ENCODE data around the gene OR3A3.
"Not testable (repeated sequence)": the region's sequence is repeated elsewhere in the genome, so short reads cannot be mapped to it uniquely, and the experiment has no call there.

OR3A3 gene

DNA sequence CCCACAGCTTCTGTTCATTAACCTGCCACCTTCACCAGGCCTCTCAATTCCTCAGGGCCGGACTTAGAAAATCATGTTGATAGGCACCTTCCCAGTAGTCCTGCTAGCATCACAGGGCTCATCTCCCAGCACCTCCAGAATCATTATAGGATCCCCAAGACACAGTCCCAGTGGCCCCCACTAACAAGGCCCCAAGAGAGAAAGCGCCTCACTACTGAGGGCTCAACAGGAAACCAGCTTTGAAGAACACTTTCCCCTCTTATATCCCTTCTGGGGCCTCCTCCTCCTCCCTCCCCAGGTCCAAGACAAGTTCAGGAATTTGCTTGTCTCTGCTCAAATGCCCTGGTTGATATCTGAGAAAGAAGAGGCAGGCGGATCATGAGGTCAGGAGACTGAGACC is at the start of gene OR3A3:
OR3A3 (plus strand) TSS at position 301 of the 400 bp plus-strand sequence.
- Histone ChIP-seq H3K9me3 (ENCODE audit: insufficient read depth, low read length) (peaks cover 5% of the 10 kb centered on the region; the same call in 1 of the 2 replicates), H3K4me3 (ENCODE audit: insufficient read length, low read depth) (no peak within 1 kb of the TSS), H3K9ac (ENCODE audit: insufficient read length, low read depth) (no peak within 1 kb of the TSS), H3K4me1 (ENCODE audit: insufficient read depth, insufficient read length) (peaks cover 2% of the 10 kb centered on the region), H3K36me3 (ENCODE audit: insufficient read depth, insufficient read length, low read length) (no peaks in the 10 kb centered on the region), H3K27me3 (ENCODE audit: insufficient read depth, insufficient read length) (no peaks in the 10 kb centered on the region)
- DNase-seq (ENCODE audit: low read depth, low spot score): no peak
- TF ChIP-seq ZNF274 (IDR thresholded peaks at IDR 0.05; ENCODE audit: low read depth, low read length) (no peak), YY1 (IDR thresholded peaks at IDR 0.05; ENCODE audit: insufficient read depth, insufficient read length) (no peak), SUZ12 (IDR thresholded peaks at IDR 0.05; ENCODE audit: extremely low read depth, insufficient read depth, insufficient read length) (no peak)

DNA sequence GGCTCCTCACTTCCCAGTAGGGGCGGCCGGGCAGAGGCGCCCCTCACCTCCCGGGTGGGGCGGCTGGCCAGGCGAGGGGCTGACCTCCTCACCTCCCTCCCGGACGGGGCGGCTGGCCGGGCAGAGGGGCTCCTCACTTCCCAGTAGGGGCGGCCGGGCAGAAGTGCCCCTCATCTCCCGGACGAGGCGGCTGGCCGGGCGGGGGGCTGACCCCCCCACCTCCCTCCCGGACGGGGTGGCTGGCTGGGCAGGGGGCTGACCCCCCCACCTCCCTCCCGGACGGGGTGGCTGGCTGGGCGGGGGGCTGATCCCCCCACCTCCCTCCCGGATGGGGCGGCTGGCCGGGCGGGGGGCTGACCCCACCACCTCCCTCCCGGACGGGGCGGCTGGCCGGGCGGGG is 40.0 kb upstream of the OR3A3 start:
- H3K9me3 ChIP-seq (ENCODE audit: insufficient read depth, low read length): peaks cover 53% of the 10 kb centered on the region
- not testable (repeated sequence) for H3K9ac ChIP-seq (ENCODE audit: insufficient read length, low read depth); H3K36me3 ChIP-seq (ENCODE audit: insufficient read depth, insufficient read length, low read length); DNase-seq (ENCODE audit: low read depth, low spot score); H3K4me1 ChIP-seq (ENCODE audit: insufficient read depth, insufficient read length); H3K4me3 ChIP-seq (ENCODE audit: insufficient read length, low read depth); H3K27me3 ChIP-seq (ENCODE audit: insufficient read depth, insufficient read length)

- H3K4me1 ChIP-seq (ENCODE audit: insufficient read depth, insufficient read length): no peaks in the 10 kb centered on the region
- no peak overlapping the region for H3K4me3 ChIP-seq (ENCODE audit: insufficient read length, low read depth)
- TF ChIP-seq SUZ12 (IDR thresholded peaks at IDR 0.05; ENCODE audit: extremely low read depth, insufficient read depth, insufficient read length) (no peak), ZNF274 (IDR thresholded peaks at IDR 0.05; ENCODE audit: low read depth, low read length) (no peak), YY1 (IDR thresholded peaks at IDR 0.05; ENCODE audit: insufficient read depth, insufficient read length) (no peak)
- no peaks in the 10 kb centered on the region for H3K27me3 ChIP-seq (ENCODE audit: insufficient read depth, insufficient read length)
- no peak for DNase-seq (ENCODE audit: low read depth, low spot score)
- H3K36me3 ChIP-seq (ENCODE audit: insufficient read depth, insufficient read length, low read length): peaks cover 70% of the 10 kb centered on the region
- peaks cover 49% of the 10 kb centered on the region for H3K9me3 ChIP-seq (ENCODE audit: insufficient read depth, low read length)
- no peak overlapping the region for H3K9ac ChIP-seq (ENCODE audit: insufficient read length, low read depth)
These were observed 32.8 kb upstream of the OR3A3 start for GRCh38 chr17:3378321-3378720.

DNA sequence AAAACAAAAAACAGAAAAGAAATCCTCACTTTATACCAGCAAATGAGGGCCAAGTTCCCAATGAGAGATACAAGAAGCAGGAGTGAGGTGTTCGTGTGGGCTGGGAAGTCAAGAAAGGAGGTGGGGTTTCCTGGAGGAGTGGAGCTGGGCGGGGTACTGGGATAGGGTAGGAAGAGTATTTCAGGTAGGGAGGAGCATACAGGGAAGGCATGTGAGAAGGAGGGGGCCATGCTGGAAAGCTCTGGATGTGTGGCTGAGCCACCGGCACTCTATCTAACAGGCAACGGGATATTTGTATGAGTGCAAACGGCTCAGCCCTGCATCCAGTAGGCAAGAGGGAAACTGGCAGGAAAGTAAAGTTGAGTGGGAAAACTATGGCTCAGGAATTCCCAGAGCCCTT is 29.2 kb upstream of the OR3A3 start:
- DNase-seq (ENCODE audit: low read depth, low spot score): no peak
- TF ChIP-seq ZNF274 (IDR thresholded peaks at IDR 0.05; ENCODE audit: low read depth, low read length) (no peak), SUZ12 (IDR thresholded peaks at IDR 0.05; ENCODE audit: extremely low read depth, insufficient read depth, insufficient read length) (no peak), YY1 (IDR thresholded peaks at IDR 0.05; ENCODE audit: insufficient read depth, insufficient read length) (no peak)
- no peaks in the 10 kb centered on the region for H3K4me1 ChIP-seq (ENCODE audit: insufficient read depth, insufficient read length)
- no peak overlapping the region for H3K4me3 ChIP-seq (ENCODE audit: insufficient read length, low read depth)
- H3K27me3 ChIP-seq (ENCODE audit: insufficient read depth, insufficient read length): no peaks in the 10 kb centered on the region
- peaks cover 19% of the 10 kb centered on the region; the same call in 1 of the 2 replicates for H3K9me3 ChIP-seq (ENCODE audit: insufficient read depth, low read length)
- H3K36me3 ChIP-seq (ENCODE audit: insufficient read depth, insufficient read length, low read length): peaks cover 65% of the 10 kb centered on the region
- H3K9ac ChIP-seq (ENCODE audit: insufficient read length, low read depth): no peak overlapping the region

DNA sequence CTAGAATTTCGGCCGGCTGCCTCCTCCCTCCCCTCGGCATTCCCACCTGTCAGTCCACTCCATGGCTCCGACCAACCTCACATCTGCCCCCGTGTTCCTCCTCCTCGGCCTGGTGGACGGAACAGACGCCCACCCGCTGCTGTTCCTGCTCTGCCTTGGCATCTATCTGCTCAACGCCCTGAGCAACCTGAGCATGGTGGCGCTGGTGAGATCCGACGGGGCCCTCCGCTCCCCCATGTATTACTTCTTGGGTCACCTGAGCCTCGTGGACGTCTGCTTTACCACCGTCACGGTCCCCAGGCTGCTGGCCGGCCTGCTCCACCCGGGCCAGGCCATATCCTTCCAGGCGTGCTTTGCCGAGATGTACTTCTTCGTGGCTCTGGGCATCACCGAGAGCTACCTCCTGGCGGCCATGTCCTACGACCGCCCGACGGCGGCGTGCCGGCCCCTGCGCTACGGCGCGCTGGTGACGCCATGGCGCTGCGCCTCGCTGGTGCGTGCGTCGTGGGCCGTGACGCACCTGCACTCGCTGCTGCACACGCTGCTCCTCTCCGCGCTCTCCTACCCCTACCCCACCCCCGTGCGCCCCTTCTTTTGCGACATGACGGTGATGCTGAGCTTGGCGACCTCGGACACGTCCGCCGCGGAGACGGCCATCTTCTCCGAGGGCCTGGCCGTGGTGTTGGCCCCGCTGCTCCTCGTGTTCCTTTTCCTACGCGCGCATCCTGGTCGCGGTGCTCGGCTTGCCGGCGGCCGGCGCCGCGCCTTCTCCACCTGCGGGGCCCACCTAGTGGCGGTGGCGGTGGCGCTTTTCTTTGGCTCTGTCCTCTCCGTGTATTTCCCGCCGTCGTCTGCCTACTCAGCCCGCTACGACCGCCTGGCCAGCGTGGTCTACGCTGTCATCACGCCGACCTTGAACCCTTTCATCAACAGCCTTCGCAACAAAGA is 25.0 kb upstream of the OR3A3 start, which contains the start of gene OR3A2:
OR3A2 (minus strand) TSS at position 440 of the 948 bp plus-strand sequence.
- H3K4me3 ChIP-seq (ENCODE audit: insufficient read length, low read depth): peak within 1 kb of the TSS; percentile 71
- TF ChIP-seq ZNF274 (IDR thresholded peaks at IDR 0.05; ENCODE audit: low read depth, low read length) (no peak), YY1 (IDR thresholded peaks at IDR 0.05; ENCODE audit: insufficient read depth, insufficient read length) (peak; percentile 54), SUZ12 (IDR thresholded peaks at IDR 0.05; ENCODE audit: extremely low read depth, insufficient read depth, insufficient read length) (no peak)
- H3K9me3 ChIP-seq (ENCODE audit: insufficient read depth, low read length): no peaks in the 10 kb centered on the region

GRCh38 chr17:3389791-3390190 is 21.4 kb upstream of the OR3A3 start:
- no peak for DNase-seq (ENCODE audit: low read depth, low spot score)
- no peak overlapping the region for H3K9ac ChIP-seq (ENCODE audit: insufficient read length, low read depth)
- no peaks in the 10 kb centered on the region for H3K27me3 ChIP-seq (ENCODE audit: insufficient read depth, insufficient read length)
- no peaks in the 10 kb centered on the region for H3K36me3 ChIP-seq (ENCODE audit: insufficient read depth, insufficient read length, low read length)
- no peak overlapping the region for H3K4me3 ChIP-seq (ENCODE audit: insufficient read length, low read depth)
- no peaks in the 10 kb centered on the region for H3K9me3 ChIP-seq (ENCODE audit: insufficient read depth, low read length)
- H3K4me1 ChIP-seq (ENCODE audit: insufficient read depth, insufficient read length): no peaks in the 10 kb centered on the region
- no peak for TF ChIP-seq YY1 (IDR thresholded peaks at IDR 0.05; ENCODE audit: insufficient read depth, insufficient read length)
- TF ChIP-seq SUZ12 (IDR thresholded peaks at IDR 0.05; ENCODE audit: extremely low read depth, insufficient read depth, insufficient read length): no peak
- TF ChIP-seq ZNF274 (IDR thresholded peaks at IDR 0.05; ENCODE audit: low read depth, low read length): no peak

More for the DNA sequence above, 25.0 kb upstream of the OR3A3 start, which contains the start of gene OR3A2:
- peaks cover 29% of the 10 kb centered on the region for H3K36me3 ChIP-seq (ENCODE audit: insufficient read depth, insufficient read length, low read length)
- H3K4me1 ChIP-seq (ENCODE audit: insufficient read depth, insufficient read length): no peaks in the 10 kb centered on the region
- DNase-seq (ENCODE audit: low read depth, low spot score): peak; percentile 47
- H3K9ac ChIP-seq (ENCODE audit: insufficient read length, low read depth): peak within 1 kb of the TSS; percentile 74
- H3K27me3 ChIP-seq (ENCODE audit: insufficient read depth, insufficient read length): no peaks in the 10 kb centered on the region

DNA sequence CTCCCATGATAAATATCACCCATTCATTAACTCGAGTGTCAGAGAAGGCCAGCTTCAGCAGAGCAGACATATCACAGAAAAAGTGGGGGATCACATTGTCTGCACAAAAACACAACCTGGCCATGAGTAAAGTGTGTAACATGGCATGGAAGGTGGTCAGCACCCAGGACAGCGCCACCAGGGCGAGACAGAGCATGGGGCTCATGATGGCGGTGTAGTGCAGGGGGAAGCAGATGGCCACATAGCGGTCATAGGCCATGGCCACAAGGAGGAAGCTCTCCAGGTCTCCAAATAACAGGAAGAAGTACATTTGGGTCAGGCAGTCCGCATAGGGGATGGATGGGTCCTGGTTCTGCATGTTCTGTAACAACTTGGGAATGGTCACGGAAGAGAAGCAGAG is 13.4 kb upstream of the OR3A3 start:
- H3K9me3 ChIP-seq (ENCODE audit: insufficient read depth, low read length); H3K4me1 ChIP-seq (ENCODE audit: insufficient read depth, insufficient read length); H3K4me3 ChIP-seq (ENCODE audit: insufficient read length, low read depth); H3K9ac ChIP-seq (ENCODE audit: insufficient read length, low read depth); H3K36me3 ChIP-seq (ENCODE audit: insufficient read depth, insufficient read length, low read length); DNase-seq (ENCODE audit: low read depth, low spot score): not testable (repeated sequence)
- H3K27me3 ChIP-seq (ENCODE audit: insufficient read depth, insufficient read length): peaks cover 20% of the 10 kb centered on the region

Measured in NT2/D1 (cell line).